ENCODE measurements around the gene EEF2KMT.

The EEF2KMT gene

GRCh38 chr16:5044011-5044540 lies 53.5 kb downstream of the EEF2KMT start:
- H3K4me3 ChIP-seq (ENCODE audit: low read depth, low read length): no peak overlapping the region

- H3K4me3 ChIP-seq (ENCODE audit: low read depth, low read length): no peak overlapping the region
These were observed 54.9 kb downstream of the EEF2KMT start for GRCh38 chr16:5042574-5043171.

GRCh38 chr16:5041600-5042133 lies 55.9 kb downstream of the EEF2KMT start:
- H3K4me3 ChIP-seq (ENCODE audit: low read depth, low read length): no peak overlapping the region

GRCh38 chr16:5040451-5040850 lies 57.1 kb downstream of the EEF2KMT start:
- no peak overlapping the region for H3K4me3 ChIP-seq (ENCODE audit: low read depth, low read length)

GRCh38 chr16:5036228-5037156 lies 61.1 kb downstream of the EEF2KMT start:
- H3K4me3 ChIP-seq (ENCODE audit: low read depth, low read length): no peak overlapping the region

- no peak overlapping the region for H3K4me3 ChIP-seq (ENCODE audit: low read depth, low read length)
These were observed 61.7 kb downstream of the EEF2KMT start for GRCh38 chr16:5035909-5036227.

Data from iPS-11a (cell line).